ENCODE data around the gene CAMK1D. TPM values are rescaled to one million over a fixed set of nuclear protein-coding genes. Genes with fewer than 3 reads are reported as not detected.

CAMK1D gene
- polyA plus RNA-seq, 1 of the 3 experiments (the other 2 are of a cell fraction): 4.1 TPM

DNA sequence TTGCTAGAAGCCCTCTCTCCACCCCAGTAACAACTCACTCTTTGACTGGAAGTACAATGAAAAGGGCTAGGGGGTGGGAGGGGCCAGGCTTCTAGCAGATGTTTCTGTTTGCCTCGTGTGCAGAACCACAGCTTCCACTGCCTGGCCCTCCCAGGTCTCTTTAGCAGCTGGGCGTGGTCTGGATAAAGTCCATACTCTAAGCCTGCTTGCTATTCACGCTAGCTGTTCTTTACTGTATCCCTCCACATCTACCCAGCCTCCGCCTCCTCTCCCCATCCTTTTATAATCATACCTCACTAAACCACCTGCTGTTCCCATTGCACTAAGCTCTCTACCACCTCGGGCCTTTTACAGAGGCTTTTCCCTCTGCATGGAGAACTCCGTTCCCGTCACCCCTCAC, 288.8 kb downstream of the CAMK1D start:
- peak; percentile 23 for DNase-seq
- H3K9ac ChIP-seq: no peak overlapping the region
- H3K4me2 ChIP-seq: no peak overlapping the region
- H3K36me3 ChIP-seq (replicated peaks in 1 of 2; ENCODE audit: control insufficient read depth in 1 of 2, insufficient read depth in 2 of 2, low read length in 1 of 2): no peaks in the 10 kb centered on the region
- H3K9me2 ChIP-seq: no peaks in the 10 kb centered on the region
- H3K9me3 ChIP-seq: no peaks in the 10 kb centered on the region
- no peaks in the 10 kb centered on the region for H3K79me2 ChIP-seq (ENCODE audit: insufficient read depth)
- TF ChIP-seq, protein P1, sequence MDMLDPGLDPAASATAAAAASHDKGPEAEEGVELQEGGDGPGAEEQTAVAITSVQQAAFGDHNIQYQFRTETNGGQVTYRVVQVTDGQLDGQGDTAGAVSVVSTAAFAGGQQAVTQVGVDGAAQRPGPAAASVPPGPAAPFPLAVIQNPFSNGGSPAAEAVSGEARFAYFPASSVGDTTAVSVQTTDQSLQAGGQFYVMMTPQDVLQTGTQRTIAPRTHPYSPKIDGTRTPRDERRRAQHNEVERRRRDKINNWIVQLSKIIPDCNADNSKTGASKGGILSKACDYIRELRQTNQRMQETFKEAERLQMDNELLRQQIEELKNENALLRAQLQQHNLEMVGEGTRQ (IDR thresholded peaks at IDR 0.05; ENCODE audit: borderline replicate concordance, low read depth, low read length): no peak
- TF ChIP-seq GATA2 (CRISPR knock-in tag; IDR thresholded peaks at IDR 0.05) (no peak), CHD2 (IDR thresholded peaks at IDR 0.05; ENCODE audit: low read length, partially characterized antibody) (no peak), SIN3A (IDR thresholded peaks at IDR 0.05; ENCODE audit: borderline replicate concordance, low read depth, low read length) (no peak), RAD21 (IDR thresholded peaks at IDR 0.05; ENCODE audit: low read length) (no peak), POLR2AphosphoS5 (IDR thresholded peaks at IDR 0.05; ENCODE audit: low read depth, low read length) (no peak), RFX5 (IDR thresholded peaks at IDR 0.05; ENCODE audit: low read length) (no peak), MEF2A (IDR thresholded peaks at IDR 0.05; ENCODE audit: borderline replicate concordance, low read depth) (no peak)
- TF ChIP-seq, protein P2, sequence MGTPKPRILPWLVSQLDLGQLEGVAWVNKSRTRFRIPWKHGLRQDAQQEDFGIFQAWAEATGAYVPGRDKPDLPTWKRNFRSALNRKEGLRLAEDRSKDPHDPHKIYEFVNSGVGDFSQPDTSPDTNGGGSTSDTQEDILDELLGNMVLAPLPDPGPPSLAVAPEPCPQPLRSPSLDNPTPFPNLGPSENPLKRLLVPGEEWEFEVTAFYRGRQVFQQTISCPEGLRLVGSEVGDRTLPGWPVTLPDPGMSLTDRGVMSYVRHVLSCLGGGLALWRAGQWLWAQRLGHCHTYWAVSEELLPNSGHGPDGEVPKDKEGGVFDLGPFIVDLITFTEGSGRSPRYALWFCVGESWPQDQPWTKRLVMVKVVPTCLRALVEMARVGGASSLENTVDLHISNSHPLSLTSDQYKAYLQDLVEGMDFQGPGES (IDR thresholded peaks at IDR 0.05; ENCODE audit: low read depth, low read length): no peak
- H3K27me3 ChIP-seq (ENCODE audit: insufficient read depth): no peaks in the 10 kb centered on the region
- H3F3A ChIP-seq (replicated peaks; ENCODE audit: insufficient read depth): no peaks in the 10 kb centered on the region
- CTCF ChIA-PET: interaction anchor here (1.2 kb wide), 1 partner anchor 69 kb away, joined by 5 read pairs; no protein-coding TSS in a partner anchor
- no peaks in the 10 kb centered on the region; a peak in 2 of 4 replicates for H3K4me1 ChIP-seq (ENCODE audit: control insufficient read depth in 1 of 2, insufficient read depth in 2 of 2, low read depth in 1 of 2, low read length in 1 of 2)
- POLR2A ChIA-PET: no interaction called here
- WGBS (ENCODE audit: low lambda C conversion rate): 75% methylated on average over 7 of the region's 7 CpGs
- no peak overlapping the region for H3K27ac ChIP-seq (ENCODE audit: low read depth in 2 of 2, low read length in 1 of 2)
- H2AFZ ChIP-seq (ENCODE audit: low read depth): no peak overlapping the region
- no peaks in the 10 kb centered on the region for H4K20me1 ChIP-seq (ENCODE audit: insufficient read depth)
- H3K4me3 ChIP-seq (ENCODE audit: low read depth in 2 of 2, low read length in 1 of 2): no peak overlapping the region

DNA sequence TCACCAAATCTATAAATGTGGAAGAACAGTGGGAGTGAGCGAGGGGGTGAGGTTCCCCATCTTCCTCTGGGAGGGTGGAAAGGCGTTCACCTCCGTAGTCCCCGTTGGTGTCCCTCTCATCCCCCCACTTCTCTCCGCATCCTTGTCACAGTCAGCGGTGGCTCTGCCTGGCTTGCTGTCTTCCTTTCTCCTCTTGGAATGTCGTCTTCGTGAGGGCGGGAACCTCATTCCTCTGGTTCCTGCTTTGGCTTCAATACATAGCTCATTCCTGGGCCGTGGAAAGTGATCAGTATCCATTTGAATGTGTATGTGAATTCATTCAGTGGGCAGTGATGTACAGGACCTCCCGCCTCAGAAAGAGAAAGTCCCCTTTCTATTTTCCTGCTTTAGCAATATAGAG, 289.4 kb downstream of the CAMK1D start:
- H3K4me2 ChIP-seq: no peak overlapping the region
- no peaks in the 10 kb centered on the region; a peak in 2 of 4 replicates for H3K4me1 ChIP-seq (ENCODE audit: control insufficient read depth in 1 of 2, insufficient read depth in 2 of 2, low read depth in 1 of 2, low read length in 1 of 2)
- POLR2A ChIA-PET: no interaction called here
- no peak for DNase-seq
- H4K20me1 ChIP-seq (ENCODE audit: insufficient read depth): no peaks in the 10 kb centered on the region
- no peaks in the 10 kb centered on the region for H3K79me2 ChIP-seq (ENCODE audit: insufficient read depth)
- H3K9ac ChIP-seq: no peak overlapping the region
- no peak overlapping the region for H3K27ac ChIP-seq (ENCODE audit: low read depth in 2 of 2, low read length in 1 of 2)
- TF ChIP-seq SMC3 (IDR thresholded peaks at IDR 0.05; ENCODE audit: low read depth, low read length): no peak
- TF ChIP-seq TCF12 (IDR thresholded peaks at IDR 0.05): no peak
- no peak for TF ChIP-seq MEF2A (IDR thresholded peaks at IDR 0.05; ENCODE audit: borderline replicate concordance, low read depth)
- WGBS (ENCODE audit: low lambda C conversion rate): 94% methylated on average over 10 of the region's 11 CpGs
- H3F3A ChIP-seq (replicated peaks; ENCODE audit: insufficient read depth): no peaks in the 10 kb centered on the region
- no peak overlapping the region for H2AFZ ChIP-seq (ENCODE audit: low read depth)
- H3K27me3 ChIP-seq (ENCODE audit: insufficient read depth): no peaks in the 10 kb centered on the region
- no peaks in the 10 kb centered on the region for H3K9me3 ChIP-seq
- no peak overlapping the region for H3K4me3 ChIP-seq (ENCODE audit: low read depth in 2 of 2, low read length in 1 of 2)
- CTCF ChIA-PET: interaction anchor here (1.2 to 2.5 kb wide), 2 partner anchors 68 to 374 kb away, joined by 5 to 9 read pairs; no protein-coding TSS in a partner anchor
- no peaks in the 10 kb centered on the region for H3K9me2 ChIP-seq
- no peaks in the 10 kb centered on the region for H3K36me3 ChIP-seq (replicated peaks in 1 of 2; ENCODE audit: control insufficient read depth in 1 of 2, insufficient read depth in 2 of 2, low read length in 1 of 2)

All from SK-N-SH (cell line).